Adrenal gland (tissue), 5 donors: ENCODE results near the gene EIF2AK3.

ENCODE experiments used
- POLR2A ChIP-seq, 2 donors: fragments of 450-650 bp; IDR thresholded peaks; one replicate each; pipeline ENCODE4 v1.6.1; 2017; ENCODE audit warnings: antibody characterized with exemption in 2 of 2, mild to moderate bottlenecking in 2 of 2, moderate library complexity in 1 of 2
- TF ChIP-seq, protein P1 (sequence below), 6 experiments: fragments of 450-650 bp in 4 of 6; fragments of 200-600 bp in 2 of 6; sonication (generic) in 1 of 6; IDR thresholded peaks; 1 replicate in 5 of 6; 2 replicates in 1 of 6; pipeline versions ENCODE4 v1.5.1 to v1.8.0; 2016 to 2021; ENCODE audit warnings: antibody characterized with exemption in 6 of 6, mild to moderate bottlenecking in 2 of 6, moderate library complexity in 1 of 6
- donor health status: DM: no; HTN: no; CAD: no.

DNA sequence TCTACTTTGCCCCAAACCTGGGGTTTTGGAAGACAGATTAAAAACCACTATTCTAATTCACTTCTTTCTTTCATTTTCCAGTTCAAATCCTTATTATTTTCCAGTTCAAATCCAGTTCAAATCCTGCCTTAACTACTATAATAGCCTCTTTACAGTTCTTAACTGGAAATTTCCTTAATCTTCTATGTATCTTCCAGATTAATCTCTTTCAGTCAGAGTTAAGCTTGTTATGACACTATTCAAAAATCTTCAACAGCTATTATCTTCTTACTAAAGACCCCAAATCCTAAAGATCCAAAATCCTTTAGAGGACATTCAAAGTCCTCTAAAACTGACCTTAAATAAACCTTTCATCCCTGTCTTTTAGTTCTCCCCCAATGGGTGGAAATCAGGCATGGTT lies 30.1 kb downstream of the EIF2AK3 start:
- TF ChIP-seq, protein P1, sequence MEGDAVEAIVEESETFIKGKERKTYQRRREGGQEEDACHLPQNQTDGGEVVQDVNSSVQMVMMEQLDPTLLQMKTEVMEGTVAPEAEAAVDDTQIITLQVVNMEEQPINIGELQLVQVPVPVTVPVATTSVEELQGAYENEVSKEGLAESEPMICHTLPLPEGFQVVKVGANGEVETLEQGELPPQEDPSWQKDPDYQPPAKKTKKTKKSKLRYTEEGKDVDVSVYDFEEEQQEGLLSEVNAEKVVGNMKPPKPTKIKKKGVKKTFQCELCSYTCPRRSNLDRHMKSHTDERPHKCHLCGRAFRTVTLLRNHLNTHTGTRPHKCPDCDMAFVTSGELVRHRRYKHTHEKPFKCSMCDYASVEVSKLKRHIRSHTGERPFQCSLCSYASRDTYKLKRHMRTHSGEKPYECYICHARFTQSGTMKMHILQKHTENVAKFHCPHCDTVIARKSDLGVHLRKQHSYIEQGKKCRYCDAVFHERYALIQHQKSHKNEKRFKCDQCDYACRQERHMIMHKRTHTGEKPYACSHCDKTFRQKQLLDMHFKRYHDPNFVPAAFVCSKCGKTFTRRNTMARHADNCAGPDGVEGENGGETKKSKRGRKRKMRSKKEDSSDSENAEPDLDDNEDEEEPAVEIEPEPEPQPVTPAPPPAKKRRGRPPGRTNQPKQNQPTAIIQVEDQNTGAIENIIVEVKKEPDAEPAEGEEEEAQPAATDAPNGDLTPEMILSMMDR (IDR thresholded peaks at IDR 0.05) = no peak
- no peak for TF ChIP-seq POLR2A (IDR thresholded peaks at IDR 0.05)
